ENCODE data around the gene OR2AT4.
A peak's percentile ranks its signal among the peaks of the same experiment; 100 is the strongest.

The OR2AT4 gene

GRCh38 chr11:75079546-75079945, 17.1 kb downstream of the OR2AT4 start:
- no peak overlapping the region for H3K4me3 ChIP-seq (replicated peaks in 1 of 2; ENCODE audit: low read depth in 2 of 2, low read length in 2 of 2)
- no peak for TF ChIP-seq CTCF (IDR thresholded peaks at IDR 0.05; ENCODE audit: low read depth, low read length)
- no peak for DNase-seq (ENCODE audit: low read depth in 2 of 2)

- DNase-seq (ENCODE audit: low read depth in 2 of 2) = peak in 1 of 2 donors; percentile 67
- H3K4me3 ChIP-seq (replicated peaks in 1 of 2; ENCODE audit: low read depth in 2 of 2, low read length in 2 of 2) = no peak overlapping the region
- TF ChIP-seq CTCF (IDR thresholded peaks at IDR 0.05; ENCODE audit: low read depth, low read length) = no peak
These were observed 18.4 kb downstream of the OR2AT4 start for GRCh38 chr11:75078233-75078632.

- no peak for TF ChIP-seq CTCF (IDR thresholded peaks at IDR 0.05; ENCODE audit: low read depth, low read length)
- no peak overlapping the region for H3K4me3 ChIP-seq (replicated peaks in 1 of 2; ENCODE audit: low read depth in 2 of 2, low read length in 2 of 2)
- peak in 1 of 2 donors; percentile 71 for DNase-seq (ENCODE audit: low read depth in 2 of 2)
These were observed 19.4 kb downstream of the OR2AT4 start for GRCh38 chr11:75077316-75077715.

- TF ChIP-seq CTCF (IDR thresholded peaks at IDR 0.05; ENCODE audit: low read depth, low read length) = no peak
- DNase-seq (ENCODE audit: low read depth in 2 of 2) = no peak
- H3K4me3 ChIP-seq (replicated peaks in 1 of 2; ENCODE audit: low read depth in 2 of 2, low read length in 2 of 2) = no peak overlapping the region
These were observed 20.0 kb downstream of the OR2AT4 start for GRCh38 chr11:75076671-75077070.

- no peak for TF ChIP-seq CTCF (IDR thresholded peaks at IDR 0.05; ENCODE audit: low read depth, low read length)
- DNase-seq (ENCODE audit: low read depth in 2 of 2) = no peak
- H3K4me3 ChIP-seq (replicated peaks in 1 of 2; ENCODE audit: low read depth in 2 of 2, low read length in 2 of 2) = no peak overlapping the region
These were observed 23.1 kb downstream of the OR2AT4 start for GRCh38 chr11:75073459-75074190.

GRCh38 chr11:75072582-75072981, 24.1 kb downstream of the OR2AT4 start:
- no peak for TF ChIP-seq CTCF (IDR thresholded peaks at IDR 0.05; ENCODE audit: low read depth, low read length)
- no peak for DNase-seq (ENCODE audit: low read depth in 2 of 2)
- H3K4me3 ChIP-seq (replicated peaks in 1 of 2; ENCODE audit: low read depth in 2 of 2, low read length in 2 of 2) = no peak overlapping the region

GRCh38 chr11:75069473-75069872, 27.2 kb downstream of the OR2AT4 start:
- no peak for TF ChIP-seq CTCF (IDR thresholded peaks at IDR 0.05; ENCODE audit: low read depth, low read length)
- DNase-seq (ENCODE audit: low read depth in 2 of 2) = no peak
- no peak overlapping the region for H3K4me3 ChIP-seq (replicated peaks in 1 of 2; ENCODE audit: low read depth in 2 of 2, low read length in 2 of 2)
